Measurements from ENCODE around the gene TBC1D9B.

Gene TBC1D9B

DNA sequence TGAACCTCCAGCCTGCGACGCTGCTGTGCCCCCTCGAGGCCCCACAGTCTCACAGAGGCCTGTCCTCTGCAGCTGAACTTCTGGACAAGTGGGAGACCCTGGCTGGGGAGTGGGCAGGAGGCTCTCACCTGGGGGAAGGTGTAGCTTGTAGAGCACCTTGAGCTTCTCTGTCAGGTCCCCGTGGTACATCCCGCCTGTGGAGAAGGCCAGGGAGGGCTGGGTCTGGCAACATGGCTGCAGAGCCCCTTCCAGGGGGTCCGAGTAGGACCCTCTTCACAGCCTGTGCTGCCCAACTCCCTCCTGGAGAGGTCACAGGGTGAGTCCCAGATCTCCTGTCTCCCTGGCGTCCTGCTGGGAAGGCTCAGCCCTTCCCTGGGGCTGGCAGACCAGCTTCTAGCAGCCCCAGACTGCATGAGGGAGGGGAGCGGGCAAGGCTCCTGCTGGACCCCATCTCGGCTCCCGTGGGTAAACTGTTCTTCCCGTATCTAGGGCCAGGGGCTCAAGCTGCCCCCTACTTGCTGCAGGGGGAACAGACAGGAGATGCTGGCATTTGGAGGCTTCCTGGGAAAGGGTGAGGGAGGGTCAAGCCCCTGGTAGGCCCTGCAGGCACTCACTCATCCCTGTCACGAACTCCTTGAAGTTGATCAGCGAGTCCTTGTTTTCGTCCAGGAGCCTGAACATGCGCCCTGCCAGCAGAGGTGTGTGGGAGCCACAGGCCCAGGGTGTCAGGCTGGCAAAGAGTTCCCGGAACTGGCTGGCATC, 37.9 kb downstream of the TBC1D9B start:
- no peak for DNase-seq (ENCODE audit: low read depth)

DNA sequence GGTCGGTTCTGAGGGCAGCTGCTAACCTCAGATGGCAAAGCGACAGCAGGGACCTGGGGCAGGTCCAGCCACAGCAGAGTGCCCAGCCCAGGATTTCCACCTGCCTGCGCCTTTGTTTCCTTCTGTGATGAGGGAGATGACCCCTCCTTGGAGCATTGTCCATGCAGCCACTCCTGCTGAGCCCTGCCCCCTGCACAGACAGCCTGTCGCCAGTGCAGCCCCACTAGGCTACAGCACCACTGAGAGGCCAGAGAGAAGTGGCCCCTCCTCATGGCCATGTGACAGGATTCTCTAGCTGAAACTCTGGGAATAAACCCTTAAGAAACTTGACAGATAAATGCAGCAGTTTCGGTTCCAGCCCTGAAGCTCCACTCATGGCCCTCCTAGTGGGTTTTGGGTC, 38.6 kb downstream of the TBC1D9B start:
- DNase-seq (ENCODE audit: low read depth) = no peak

DNA sequence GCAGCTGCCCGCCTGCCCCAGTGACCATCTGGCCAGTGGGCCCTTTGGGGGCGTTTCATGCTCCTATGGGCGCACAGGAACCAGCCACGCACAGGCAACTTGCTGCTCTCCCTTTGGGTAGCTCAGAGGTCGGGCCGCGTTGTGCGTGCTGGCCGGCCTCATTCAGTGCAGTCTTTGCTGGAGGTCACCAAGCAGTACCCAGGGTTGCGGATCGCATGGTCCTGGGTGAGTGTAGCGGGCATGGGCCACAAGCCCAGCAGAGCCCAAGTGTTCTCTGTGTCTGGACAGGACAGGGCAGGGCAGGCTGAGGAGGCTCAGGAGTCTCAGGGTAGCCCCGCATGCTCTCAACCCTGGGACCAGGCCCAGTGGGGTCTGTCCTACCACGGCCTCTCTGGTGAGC, 39.2 kb downstream of the TBC1D9B start:
- no peak for DNase-seq (ENCODE audit: low read depth)

DNA sequence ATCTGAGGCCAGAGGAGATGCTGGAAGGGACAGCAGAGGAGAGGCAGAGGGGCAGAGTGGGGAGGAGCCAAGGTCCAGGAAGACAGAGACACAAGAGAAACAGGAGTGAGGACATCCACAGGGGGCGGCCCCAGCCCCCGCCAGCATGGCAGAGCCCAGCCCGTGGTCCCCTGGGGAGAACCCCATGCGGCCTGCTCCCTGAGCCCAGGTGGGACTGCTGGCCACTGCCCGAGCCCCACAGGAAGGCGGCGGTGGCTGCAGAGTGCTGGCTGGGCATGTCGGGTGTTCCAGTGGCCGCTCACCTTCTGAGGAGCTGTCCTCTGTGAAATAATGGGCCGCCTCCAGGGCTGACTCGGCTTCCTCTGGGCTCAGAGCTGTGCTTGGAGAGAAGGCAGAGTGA, 40.2 kb downstream of the TBC1D9B start:
- DNase-seq (ENCODE audit: low read depth) = no peak

DNA sequence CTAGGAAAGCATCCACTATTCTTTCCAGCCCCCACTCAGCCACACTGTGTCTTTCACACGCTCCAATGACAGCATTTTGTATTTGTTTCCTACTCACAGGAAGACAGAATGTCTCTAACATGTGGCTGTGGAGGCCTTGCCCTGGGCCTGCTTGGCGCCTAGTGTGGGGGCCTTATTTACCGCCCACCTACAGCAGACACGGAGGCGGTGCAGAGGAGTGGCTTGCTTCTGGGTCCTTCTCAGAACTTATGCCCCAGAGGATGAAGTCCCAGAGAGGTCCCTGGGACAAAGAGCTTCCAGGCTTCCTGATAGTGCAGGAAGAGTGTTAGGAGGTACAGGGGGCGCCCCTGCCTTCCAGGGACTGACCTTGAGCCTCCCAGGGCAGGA, 40.6 kb downstream of the TBC1D9B start:
- DNase-seq (ENCODE audit: low read depth) = no peak

DNA sequence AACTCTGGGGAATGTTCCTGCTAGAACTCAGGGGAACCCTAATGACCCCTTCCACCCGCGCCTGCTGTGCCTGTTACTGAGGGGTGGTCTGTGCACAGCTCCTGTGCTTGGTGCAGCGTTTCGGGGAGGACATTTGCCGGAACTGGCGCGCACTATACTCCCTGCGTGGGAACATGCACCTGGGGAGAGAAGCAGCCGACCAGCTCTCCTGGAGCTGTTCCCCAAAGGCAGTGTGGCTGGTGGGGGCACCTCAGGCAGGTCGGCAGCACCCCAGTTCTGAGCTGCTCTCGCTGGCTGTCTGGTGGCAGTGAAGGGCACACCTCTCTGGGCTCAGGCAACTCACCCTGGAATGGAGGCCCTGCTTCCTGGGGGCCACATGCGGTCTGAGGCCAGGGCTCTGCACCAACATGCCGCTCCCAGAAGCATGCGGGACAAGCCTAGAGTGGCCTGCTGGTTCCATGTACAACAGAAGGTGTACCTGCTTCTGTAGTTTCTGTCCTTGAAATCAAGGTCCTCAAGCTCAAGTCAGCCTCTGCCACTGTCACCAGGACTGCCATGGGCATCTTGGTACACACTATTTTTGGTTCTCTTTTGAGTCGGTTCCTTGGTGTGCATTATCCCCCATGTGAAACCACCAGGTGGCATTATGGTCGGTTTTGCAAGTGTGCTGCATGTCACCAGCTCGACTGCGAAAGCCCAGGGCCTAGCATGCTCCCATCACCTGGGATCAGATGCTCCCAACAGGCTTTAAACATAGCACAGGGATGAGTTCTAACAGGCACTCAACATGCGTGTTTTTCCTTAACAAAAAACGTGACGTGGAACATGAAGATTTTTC, 41.2 kb downstream of the TBC1D9B start:
- no peak for DNase-seq (ENCODE audit: low read depth)

DNA sequence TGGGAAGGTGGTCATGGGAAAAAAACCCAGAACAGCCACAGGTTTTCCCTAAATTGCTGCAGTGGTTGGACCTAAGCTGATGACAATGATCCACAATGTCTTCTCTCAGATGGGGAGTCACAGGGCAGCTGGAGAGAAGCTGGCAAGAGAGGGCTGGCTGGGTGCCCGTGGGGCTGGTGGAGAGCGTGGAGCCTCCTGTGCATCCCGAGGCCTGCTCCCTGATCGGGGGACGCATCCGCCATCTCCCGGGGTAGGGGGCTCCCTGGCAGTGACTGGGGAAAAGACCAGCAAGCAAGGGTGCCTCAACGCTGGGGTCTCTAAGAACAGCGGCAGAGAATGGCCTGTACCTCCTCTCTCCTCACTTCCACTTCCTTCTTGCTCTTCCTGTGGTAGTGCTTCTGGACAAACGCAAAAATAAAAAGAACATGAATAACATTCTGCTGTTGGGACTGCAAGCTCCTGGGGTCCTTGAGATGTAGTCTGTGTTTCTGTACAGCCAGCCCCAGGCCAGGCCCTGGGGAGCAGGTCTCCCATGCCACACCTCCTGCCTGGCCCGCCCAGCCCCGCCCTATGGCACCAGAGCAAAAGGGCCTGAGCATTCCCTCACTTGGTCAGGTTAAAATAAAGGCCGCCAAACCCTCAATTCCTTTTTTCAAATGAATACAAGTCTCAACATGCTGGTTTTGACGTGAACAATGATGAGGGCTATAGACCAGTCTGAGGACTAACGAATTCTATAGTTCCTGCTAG, 42.0 kb downstream of the TBC1D9B start:
- DNase-seq (ENCODE audit: low read depth) = no peak

DNA sequence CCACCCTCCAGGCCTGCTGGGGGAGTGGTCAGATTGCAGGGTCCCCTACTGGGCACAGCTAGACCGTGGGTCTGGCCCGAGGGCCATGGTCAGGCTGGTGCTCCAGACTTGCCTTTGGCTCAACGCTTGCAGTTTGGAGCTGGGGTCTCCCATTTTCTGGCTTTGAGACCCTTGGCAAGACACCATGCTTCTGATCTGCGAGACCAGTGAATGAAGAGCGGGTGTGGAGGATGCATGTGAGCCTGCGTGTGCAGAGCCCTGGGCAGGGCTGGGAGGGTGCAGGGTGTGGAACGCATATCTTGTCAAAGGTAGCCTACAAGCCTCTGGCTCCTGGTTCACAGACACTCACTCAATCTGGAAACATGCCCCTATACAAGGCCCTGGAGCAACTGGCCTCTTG, 43.0 kb downstream of the TBC1D9B start:
- DNase-seq (ENCODE audit: low read depth) = no peak

DNA sequence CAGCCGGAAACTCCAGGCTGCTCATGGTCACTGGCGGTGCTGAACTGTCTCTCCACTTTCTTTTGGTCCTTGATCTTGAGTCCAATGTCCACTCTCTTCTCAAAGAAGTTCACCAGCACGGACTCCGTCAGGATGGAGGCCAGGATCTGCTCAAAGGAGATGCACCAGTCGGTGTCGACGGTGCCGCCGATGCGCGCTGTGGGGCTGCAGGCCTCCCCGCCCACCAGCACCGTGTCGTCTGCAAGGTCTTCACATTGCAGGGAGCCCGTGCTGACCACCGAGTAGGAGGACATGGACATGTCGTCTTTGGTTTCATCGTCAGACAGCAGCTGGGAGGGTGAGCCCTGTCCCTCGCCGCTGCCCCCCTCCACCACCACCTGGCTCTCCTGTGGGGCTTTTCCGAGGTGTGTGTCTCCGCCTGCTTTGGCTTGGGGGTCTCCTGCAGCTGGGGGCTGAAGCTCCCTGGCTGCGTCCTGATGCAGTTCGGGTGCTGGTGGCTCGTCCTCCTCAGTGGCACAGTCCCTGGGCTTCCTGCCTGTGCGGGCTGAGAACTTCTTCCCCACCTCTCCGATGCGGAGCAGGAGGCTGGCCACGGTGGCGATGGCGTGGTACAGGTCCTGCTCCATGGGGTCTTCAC, 44.1 kb downstream of the TBC1D9B start:
- no peak for DNase-seq (ENCODE audit: low read depth)

DNA sequence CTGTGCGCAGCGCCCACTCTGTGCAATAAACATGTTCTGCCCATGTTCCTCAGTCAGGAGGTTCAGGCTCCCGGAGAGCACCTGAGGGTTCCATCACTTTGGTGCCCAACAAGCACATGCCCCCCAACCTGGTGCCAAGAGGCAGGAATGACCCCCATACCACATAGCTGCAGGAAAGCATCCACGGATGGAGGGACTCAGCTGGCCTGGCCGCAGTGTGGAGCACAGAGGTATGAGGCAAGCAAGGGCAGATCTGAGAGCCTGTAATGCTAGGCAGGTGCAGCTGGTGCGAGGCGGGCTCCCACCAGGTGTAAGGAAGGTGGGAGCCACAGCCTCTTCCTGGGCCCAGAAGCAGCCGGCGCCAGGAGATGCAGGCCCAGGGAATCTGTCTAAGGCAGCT, 44.8 kb downstream of the TBC1D9B start:
- DNase-seq (ENCODE audit: low read depth) = no peak

DNA sequence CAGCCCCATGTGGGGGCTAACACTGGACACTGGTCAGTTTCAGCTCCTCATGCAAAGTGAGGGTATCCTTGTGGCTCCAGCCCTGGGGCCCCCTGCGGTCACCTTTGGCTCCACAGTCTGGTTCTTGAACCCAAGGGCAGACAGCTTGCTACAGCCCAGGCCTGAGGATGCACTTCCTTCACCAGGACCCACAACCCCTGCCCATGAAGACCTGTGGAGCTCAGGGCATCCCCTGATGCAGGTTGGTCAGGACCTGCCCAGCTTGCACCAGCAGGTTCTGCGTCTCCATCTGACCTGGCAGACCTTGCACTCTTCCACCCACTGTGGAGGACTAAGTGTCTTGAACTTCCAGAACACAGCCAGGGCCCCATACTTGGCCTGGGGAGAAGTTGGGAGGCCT, 45.4 kb downstream of the TBC1D9B start:
- DNase-seq (ENCODE audit: low read depth) = no peak

DNA sequence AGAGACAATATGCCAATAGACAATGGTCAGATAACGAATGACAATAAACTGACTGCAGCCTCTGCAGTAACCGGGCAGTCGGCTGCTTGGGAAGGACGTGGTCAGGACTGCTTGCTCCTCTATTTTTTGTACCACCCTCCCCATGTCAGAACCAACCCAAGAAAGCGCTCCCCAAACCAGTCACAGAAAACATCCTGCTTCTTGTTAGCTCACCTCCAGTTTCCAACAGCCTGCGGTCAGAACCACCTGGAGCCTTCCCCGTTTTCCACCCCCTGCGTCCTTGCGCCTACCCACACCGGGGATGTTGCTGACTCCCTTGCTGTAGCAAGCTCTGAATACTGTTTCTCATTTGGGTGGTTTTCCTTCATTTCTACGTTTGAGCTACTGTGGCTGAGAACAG, 47.4 kb downstream of the TBC1D9B start:
- no peak for DNase-seq (ENCODE audit: low read depth)

DNA sequence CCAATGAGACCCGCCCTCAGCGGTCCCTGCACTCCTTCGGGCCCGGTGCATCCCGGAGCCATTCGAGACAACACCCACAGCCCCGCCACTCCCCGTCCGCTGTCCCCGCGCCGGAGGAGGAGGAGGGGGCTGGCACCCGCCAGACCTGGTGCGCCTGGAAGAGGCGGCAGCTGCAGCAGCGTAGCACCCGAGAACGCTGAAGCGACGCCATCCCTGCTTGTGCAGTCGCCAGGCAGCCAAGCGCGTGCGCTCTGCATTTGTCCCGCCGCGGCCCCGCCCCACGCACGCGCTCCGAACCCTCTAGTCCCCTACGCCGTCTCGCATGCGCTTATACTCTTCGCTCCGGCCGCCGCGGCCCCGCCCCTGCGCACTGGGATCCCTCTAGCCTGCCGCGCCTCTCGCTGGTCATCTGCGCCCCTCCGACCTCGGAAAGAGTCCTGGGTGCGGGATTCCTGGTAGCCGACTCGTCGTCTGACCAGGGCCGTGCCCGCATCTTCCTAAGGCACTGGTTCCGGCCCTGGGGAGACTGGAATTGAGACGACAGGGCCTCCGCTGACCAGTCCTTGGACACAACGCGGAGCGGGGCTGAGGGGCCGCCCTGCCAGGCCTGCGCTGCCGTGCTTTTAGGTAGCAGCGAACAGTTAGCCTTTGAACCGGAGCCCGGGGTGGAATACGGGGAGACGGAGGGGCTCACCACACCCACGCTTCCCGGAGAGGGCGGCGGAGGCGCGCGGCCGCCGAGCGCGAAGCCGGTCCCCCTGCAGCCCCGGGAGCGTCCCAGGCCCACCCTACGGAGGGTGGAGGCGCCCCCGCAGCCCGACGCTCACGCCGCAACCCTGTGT, 48.9 kb downstream of the TBC1D9B start, which contains the start of gene MRNIP:
Gene MRNIP (minus strand): TSS at position 232 of the 842 bp plus-strand sequence. CDS start 21 bp downstream, at position 211.
- peak; percentile 86 for DNase-seq (ENCODE audit: low read depth)

DNA sequence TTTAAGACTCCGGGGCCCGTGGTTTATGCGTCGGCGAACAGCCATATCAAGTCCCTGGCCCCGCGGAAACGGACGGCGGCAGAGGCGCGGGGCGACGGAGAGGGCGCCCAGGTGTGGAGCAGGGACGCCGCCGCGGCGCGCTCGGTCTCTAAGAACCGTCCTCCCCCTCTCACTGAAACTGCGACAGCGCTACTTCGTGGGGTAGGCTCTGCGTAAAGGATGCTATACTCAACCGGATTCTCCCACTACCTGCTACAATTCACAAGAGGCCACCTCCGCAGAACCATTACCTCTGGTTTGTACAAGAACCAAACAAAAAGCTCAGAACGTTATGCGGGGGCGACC, 49.5 kb downstream of the TBC1D9B start:
- DNase-seq (ENCODE audit: low read depth) = peak; percentile 71

DNA sequence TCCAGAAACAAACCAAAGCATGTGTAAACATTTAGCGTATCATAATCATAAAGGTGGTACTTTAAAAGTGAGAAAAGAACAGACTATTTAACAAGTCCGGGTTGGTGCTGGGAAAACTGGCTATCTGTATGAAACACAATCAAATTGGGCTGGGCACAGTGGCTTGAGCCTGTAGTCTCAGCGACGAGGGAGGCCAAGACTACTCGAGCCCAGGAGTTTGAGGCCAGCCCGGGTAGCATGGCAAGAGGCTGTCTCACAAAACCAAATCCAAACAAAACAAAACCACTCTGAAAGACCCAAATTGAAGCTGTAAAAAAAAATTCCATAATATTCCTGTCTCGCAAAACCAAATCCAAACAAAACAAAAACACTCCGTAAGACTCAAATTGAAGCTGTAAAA, 53.3 kb downstream of the TBC1D9B start:
- DNase-seq (ENCODE audit: low read depth) = no peak

DNA sequence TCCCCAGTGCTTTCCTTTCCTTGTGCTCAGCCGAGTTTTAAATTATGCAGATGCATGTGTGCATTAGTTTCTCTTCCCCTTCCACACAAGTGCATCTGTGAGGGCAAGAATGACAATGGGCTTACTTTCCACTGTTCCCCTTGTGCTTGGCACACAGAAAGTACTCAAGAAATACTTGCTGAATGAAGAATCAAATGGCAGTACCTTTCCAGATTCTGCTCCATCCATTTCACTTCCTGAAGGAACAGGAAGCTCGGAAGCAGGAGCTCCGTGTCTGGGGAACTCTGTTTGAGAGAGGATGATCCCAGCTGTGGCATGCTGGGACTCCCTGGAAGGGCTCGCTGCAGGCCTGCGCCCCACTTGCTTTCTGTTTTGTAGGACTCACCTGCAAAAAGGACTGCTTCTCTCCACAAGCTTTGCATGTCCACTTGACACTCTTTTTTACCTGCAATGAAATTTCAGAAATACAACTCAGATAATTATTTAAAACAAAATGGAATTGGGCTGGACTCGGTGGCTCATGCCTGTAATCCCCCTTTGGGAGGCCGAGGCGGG, 54.6 kb downstream of the TBC1D9B start:
- no peak for DNase-seq (ENCODE audit: low read depth)

DNA sequence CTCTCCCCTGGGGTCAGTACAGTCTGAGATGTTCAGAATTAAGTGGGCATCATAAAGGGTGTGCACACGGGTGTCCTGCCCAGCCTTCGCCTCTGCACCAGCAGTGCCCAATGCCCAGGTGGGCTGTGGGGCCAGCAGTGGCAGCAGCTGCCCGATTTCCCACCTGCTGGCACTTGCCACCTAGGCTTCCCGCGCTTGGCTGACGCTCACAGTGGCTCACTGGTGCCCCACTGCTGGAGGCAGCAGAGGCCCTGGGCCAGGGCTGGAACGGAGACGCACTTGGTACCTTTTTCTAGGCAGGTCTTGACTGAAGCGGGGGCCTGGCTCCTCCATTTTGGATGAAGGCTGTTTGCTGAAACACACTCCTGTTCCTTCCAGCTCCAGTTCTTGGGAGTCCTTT, 66.1 kb downstream of the TBC1D9B start:
- no peak for DNase-seq (ENCODE audit: low read depth)

DNA sequence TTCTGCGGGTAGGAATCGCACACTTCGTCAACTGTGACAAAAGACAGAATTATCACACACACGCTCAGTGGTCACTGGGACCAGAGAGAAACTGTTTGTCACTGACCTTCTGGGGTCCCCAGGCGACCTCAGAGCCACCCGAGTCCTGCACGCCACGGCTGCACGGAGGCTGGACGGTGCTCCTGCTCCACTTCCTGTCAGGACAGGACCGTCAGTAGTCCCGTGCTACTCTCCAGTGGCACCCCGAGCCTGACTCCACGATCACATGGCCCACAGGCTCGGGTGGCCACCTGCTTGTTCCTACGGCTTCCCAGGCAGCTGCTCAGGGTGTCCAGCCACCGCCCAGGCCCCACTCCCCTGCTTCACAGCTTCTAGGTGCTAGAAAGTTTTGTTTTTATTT, 66.9 kb downstream of the TBC1D9B start:
- DNase-seq (ENCODE audit: low read depth) = no peak

DNA sequence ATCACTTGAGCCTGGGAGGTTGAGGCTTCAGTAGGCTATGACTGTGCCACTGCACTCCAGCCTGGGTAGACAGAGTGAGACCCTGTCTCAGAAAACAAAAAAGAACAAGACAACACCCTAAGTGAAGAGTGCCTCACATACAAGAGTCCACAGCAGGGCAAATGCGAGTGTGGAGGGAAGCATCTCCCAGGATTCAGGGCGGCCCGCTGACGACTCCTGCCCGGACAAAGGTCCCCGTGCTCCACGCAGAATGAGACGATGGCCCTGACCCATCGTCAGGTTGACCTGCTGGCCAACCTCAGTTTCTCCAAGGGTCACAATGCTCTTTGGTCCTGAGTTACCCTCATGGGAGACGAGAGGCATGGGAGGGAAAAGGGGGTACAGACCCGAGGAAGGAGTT, 67.4 kb downstream of the TBC1D9B start:
- DNase-seq (ENCODE audit: low read depth) = no peak

DNA sequence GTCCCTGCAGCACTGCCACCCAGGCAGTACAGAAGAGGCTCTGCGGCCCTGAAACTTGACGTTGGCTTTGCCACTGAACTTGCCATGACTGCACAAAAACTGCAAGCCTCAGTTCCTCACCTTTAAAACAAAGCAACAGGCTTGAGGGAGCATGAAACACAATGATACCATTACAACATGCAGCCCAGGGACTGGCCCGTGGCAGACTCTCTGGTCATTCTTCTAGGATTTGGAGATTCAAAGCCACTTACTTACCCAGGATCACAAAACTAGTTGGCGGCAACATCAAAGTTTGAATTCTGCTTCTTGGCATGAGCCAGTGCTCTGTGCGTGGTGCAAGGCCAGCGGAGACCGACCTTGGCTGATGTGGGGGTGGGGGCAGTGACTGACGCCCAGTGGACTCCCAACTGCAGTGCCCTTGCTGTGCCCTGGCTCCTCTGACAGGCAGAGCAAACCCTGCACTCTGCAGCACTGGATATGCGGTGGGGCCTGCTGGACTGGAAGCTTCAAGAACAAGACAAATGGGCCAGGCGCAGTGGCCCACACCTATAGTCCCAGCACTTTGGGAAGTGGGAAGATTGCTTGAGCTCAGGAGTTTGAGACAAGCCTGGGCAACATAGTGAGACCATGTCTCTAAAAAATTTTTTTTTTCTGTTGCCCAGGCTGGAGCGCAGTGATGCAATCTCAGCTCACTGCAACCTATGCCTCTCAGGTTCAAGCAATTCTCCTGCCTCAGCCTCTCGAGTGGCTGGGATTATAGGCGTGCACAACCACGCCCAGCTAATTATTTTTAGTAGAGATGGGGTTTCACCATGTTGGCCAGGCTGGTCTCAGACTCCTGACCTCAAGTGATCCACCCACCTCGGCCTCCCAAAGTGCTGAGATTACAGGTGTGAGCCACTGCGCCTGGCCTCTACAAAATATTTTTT, 68.1 kb downstream of the TBC1D9B start:
- DNase-seq (ENCODE audit: low read depth) = no peak
